HCT116 (cell line): ENCODE measurements around the gene ELOB. TPM values are rescaled to one million over a fixed set of nuclear protein-coding genes. Genes with fewer than 3 reads are reported as not detected.

Experiments used
- ATAC-seq: fragments of 200-7000 bp; cut with Tn5 transposase; 2 replicates; pipeline ENCODE4 v1.9.1; 2020; ENCODE audit warnings: mild to moderate bottlenecking, moderate library complexity
- BruUV-seq: library from RNA; stranded (reverse); fragments of 400-500 nt; replicated peaks from 2 replicates; lab custom pipeline; 2021; lab: Mats Ljungman, UMichigan
- CTCF ChIA-PET: fragments of 300-600 bp; sonication (Branson Sonifier 250); formaldehyde crosslinking; loops from one replicate; lab custom pipeline; 2021; ENCODE audit warnings: antibody characterized with exemption; lab: Charles Lee
- POLR2A ChIA-PET: fragments of 300-600, 350-600 bp; sonication (Branson Sonifier 250); formaldehyde crosslinking; loops from one replicate; lab custom pipeline; 2021; ENCODE audit warnings: antibody characterized with exemption; lab: Charles Lee
- RAD21 ChIA-PET, 2 experiments: fragments of 300-600 bp; sonication (Branson Sonifier 250); formaldehyde crosslinking; loops; one replicate each; lab custom pipeline; 2023; ENCODE audit warnings: low total read pairs in 2 of 2; ENCODE audit not compliant: uncharacterized antibody in 2 of 2, unreplicated experiment in 2 of 2, low non-redundant PET in 1 of 2; lab: Charles Lee
- DNase-seq: peaks from one replicate; pipeline ENCODE4 v3.0.0-alpha.2; 2010; ENCODE audit warnings: low read depth, low spot score
- H2AFZ ChIP-seq: fragments of 200-600 bp; shearing (Covaris generic), sonication (generic); 2 replicates; pipeline ENCODE4 v1.6.1; 2017; ENCODE audit warnings: low read depth, mixed run types, mixed read lengths, antibody characterized with exemption, low read length; ENCODE audit not compliant: poor library complexity, severe bottlenecking
- H3K27ac ChIP-seq: 2 replicates; pipeline ENCODE4 v1.5.1; 2012; ENCODE audit warnings: low read depth, low read length
- H3K27me3 ChIP-seq: fragments of 200-600 bp; sonication (generic); 2 replicates; pipeline ENCODE4 v1.6.1; 2016; ENCODE audit warnings: mixed run types, low read length, mixed read lengths; ENCODE audit not compliant: insufficient read depth
- H3K36me3 ChIP-seq, 2 experiments: fragments of 200-500 bp in 1 of 2; fragments of 200-600 bp in 1 of 2; sonication (Bioruptor generic) in 1 of 2; sonication (generic) in 1 of 2; 2 replicates each; pipeline versions ENCODE4 v1.5.1 to v1.6.1; 2014 to 2016; ENCODE audit warnings: low read length in 2 of 2, inconsistent platforms in 1 of 2, mixed read lengths in 1 of 2, mixed run types in 1 of 2; ENCODE audit not compliant: insufficient read depth in 2 of 2, control insufficient read depth in 1 of 2
- H3K4me1 ChIP-seq, 2 experiments: fragments of 200-600 bp in 1 of 2; sonication (generic) in 1 of 2; 2 replicates each; pipeline versions ENCODE4 v1.5.1 to v1.6.1; 2012 to 2017; ENCODE audit warnings: low read length in 2 of 2, inconsistent platforms in 1 of 2, mild to moderate bottlenecking in 1 of 2, mixed read lengths in 1 of 2, mixed run types in 1 of 2, moderate library complexity in 1 of 2; ENCODE audit not compliant: insufficient read depth in 2 of 2, control insufficient read depth in 1 of 2
- H3K4me2 ChIP-seq: fragments of 200-600 bp; sonication (generic); 2 replicates; pipeline ENCODE4 v1.6.1; 2017; ENCODE audit warnings: mixed run types, low read length, mixed read lengths
- H3K4me3 ChIP-seq, 2 experiments: fragments of 200-600 bp in 1 of 2; sonication (generic) in 1 of 2; replicated peaks in 1 of 2; 2 replicates each; pipeline ENCODE4 v1.5.1; 2011 to 2016; ENCODE audit warnings: low read length in 2 of 2, control low read depth in 1 of 2, low read depth in 1 of 2, mild to moderate bottlenecking in 1 of 2, mixed read lengths in 1 of 2, mixed run types in 1 of 2
- H3K79me2 ChIP-seq: fragments of 200-600 bp; sonication (generic); 2 replicates; pipeline ENCODE4 v1.6.1; 2017; ENCODE audit warnings: mild to moderate bottlenecking, mixed run types, low read length, moderate library complexity, mixed read lengths; ENCODE audit not compliant: insufficient read depth
- H3K9ac ChIP-seq: fragments of 200-600 bp; sonication (generic); 2 replicates; pipeline ENCODE4 v1.6.1; 2016; ENCODE audit warnings: low read length, mixed read lengths
- H3K9me2 ChIP-seq: fragments of 200-600 bp; sonication (generic), shearing (Covaris generic); 2 replicates; pipeline ENCODE4 v1.6.1; 2017; ENCODE audit warnings: mixed run types, mild to moderate bottlenecking, moderate library complexity; ENCODE audit not compliant: insufficient read depth
- H3K9me3 ChIP-seq, 2 experiments: fragments of 200-500 bp in 1 of 2; fragments of 200-600 bp in 1 of 2; sonication (Bioruptor generic) in 1 of 2; sonication (generic) in 1 of 2; 2 replicates each; pipeline ENCODE4 v1.6.1; 2014 to 2017; ENCODE audit warnings: low read length in 2 of 2, mixed read lengths in 2 of 2, inconsistent platforms in 1 of 2, low read depth in 1 of 2, mild to moderate bottlenecking in 1 of 2, mixed run types in 1 of 2, moderate library complexity in 1 of 2; ENCODE audit not compliant: control insufficient read depth in 1 of 2, insufficient read depth in 1 of 2
- H4K20me1 ChIP-seq: fragments of 200-600 bp; sonication (generic), shearing (Covaris generic); 2 replicates; pipeline ENCODE4 v1.6.1; 2017; ENCODE audit warnings: mixed run types, mild to moderate bottlenecking, moderate library complexity; ENCODE audit not compliant: insufficient read depth
- EGR1 ChIP-seq: IDR thresholded peaks from 2 replicates; pipeline ENCODE4 v1.6.1; 2012; ENCODE audit warnings: low read depth
- EZH2 ChIP-seq: fragments of 200-600 bp; sonication (generic); IDR thresholded peaks from 2 replicates; pipeline ENCODE4 v1.6.1; 2017; ENCODE audit warnings: antibody characterized with exemption, mixed run types
- FOSL1 ChIP-seq: IDR thresholded peaks from 2 replicates; pipeline ENCODE4 v1.6.1; 2012; ENCODE audit warnings: low read depth
- JUND ChIP-seq: IDR thresholded peaks from 2 replicates; pipeline ENCODE4 v1.6.1; 2012
- SRF ChIP-seq: IDR thresholded peaks from 2 replicates; pipeline ENCODE4 v1.6.1; 2012; ENCODE audit warnings: low read depth
- TCF7L2 ChIP-seq: IDR thresholded peaks from 2 replicates; pipeline ENCODE4 v1.7.0; 2011; ENCODE audit warnings: borderline replicate concordance, inconsistent platforms; ENCODE audit not compliant: insufficient read depth, insufficient read length; ENCODE audit errors: extremely low read depth
- YY1 ChIP-seq: IDR thresholded peaks from 2 replicates; pipeline ENCODE4 v1.6.1; 2011; ENCODE audit warnings: low read length, low read depth, moderate library complexity, mild to moderate bottlenecking; ENCODE audit not compliant: insufficient replicate concordance; ENCODE audit errors: extremely low read depth
- ZNF274 ChIP-seq: fragments of 200-500 bp; sonication (Bioruptor generic); IDR thresholded peaks from 2 replicates; pipeline ENCODE4 v1.6.1; 2014; ENCODE audit warnings: mild to moderate bottlenecking, low read depth, low read length, inconsistent platforms
- intact Hi-C: fragments of 100-400 bp; cut with micrococcal nuclease; formaldehyde crosslinking; loops from 2 replicates; pipeline ENCODE4 v1.10.0; 2022
- total RNA-seq: library from RNA; stranded (reverse); gene quantifications from one replicate; pipeline ENCODE4 v1.2.1, GENCODE V29; 2021; ENCODE audit not compliant: unreplicated experiment
- TF ChIP-seq, protein P1 (sequence below): IDR thresholded peaks from 2 replicates; pipeline ENCODE4 v1.6.1; 2012
- TF ChIP-seq, protein P2 (sequence below): IDR thresholded peaks from 2 replicates; pipeline ENCODE4 v1.6.1; 2011; ENCODE audit warnings: mild to moderate bottlenecking, low read length, moderate library complexity; ENCODE audit not compliant: insufficient replicate concordance; ENCODE audit errors: extremely low read depth
- TF ChIP-seq, protein P3 (sequence below), 3 experiments: fragments of 200-600 bp in 1 of 3; sonication (generic) in 1 of 3; IDR thresholded peaks in 2 of 3; conservative IDR thresholded peaks in 1 of 3; 2 replicates each; pipeline ENCODE4 v1.5.1; 2012 to 2017; ENCODE audit warnings: low read depth in 2 of 3, low read length in 2 of 3, antibody characterized with exemption in 1 of 3, borderline replicate concordance in 1 of 3, control low read depth in 1 of 3, mild to moderate bottlenecking in 1 of 3, mixed read lengths in 1 of 3, mixed run types in 1 of 3, moderate library complexity in 1 of 3; ENCODE audit not compliant: insufficient read depth in 1 of 3

Gene ELOB
- total RNA-seq, 1 experiment from 2014 or later, result 239 TPM

DNA sequence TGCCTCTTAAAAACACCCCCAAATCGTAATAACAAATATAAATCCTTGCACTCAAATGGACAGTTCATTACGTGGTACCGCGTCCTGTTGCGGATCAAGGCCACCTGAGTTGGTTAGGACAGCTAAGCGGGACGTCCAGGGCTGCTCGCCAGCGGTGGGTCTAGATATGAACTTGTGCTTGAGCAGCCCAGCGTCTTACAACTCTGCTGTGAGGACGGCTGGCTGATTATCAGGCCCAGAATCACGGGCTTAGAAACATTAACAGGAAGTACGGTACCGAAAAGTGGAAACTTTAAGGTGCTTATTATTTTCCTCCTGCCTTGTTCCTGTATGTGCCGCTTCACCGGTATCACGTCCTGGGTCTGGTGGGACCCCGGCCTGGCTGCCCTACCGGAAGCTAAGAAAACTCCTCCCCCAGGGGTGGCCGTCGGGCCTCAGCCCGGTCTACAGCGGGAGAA lies 25.5 kb downstream of the ELOB start:
- H3K9me2 ChIP-seq, result no peaks in the 10 kb centered on the region
- H3K79me2 ChIP-seq, result peaks cover 54% of the 10 kb centered on the region
- CTCF ChIA-PET, result no interaction called here
- peak overlapping the region; percentile 92 to 96 for H3K4me3 ChIP-seq
- peak; percentile 60 for DNase-seq
- H2AFZ ChIP-seq, result no peak overlapping the region
- TSS peak; percentile 84 for BruUV-seq
- intact Hi-C loops, result no loop called here
- H3K9me3 ChIP-seq, result no peaks in the 10 kb centered on the region
- H3K4me2 ChIP-seq, result peak overlapping the region; percentile 76
- peak overlapping the region; percentile 90 for H3K9ac ChIP-seq
- H3K4me1 ChIP-seq, result peaks cover 18 to 32% of the 10 kb centered on the region in 2 experiments
- RAD21 ChIA-PET, result no interaction called here
- TF ChIP-seq EZH2, result no peak
- TF ChIP-seq SRF, result no peak
- TF ChIP-seq, protein P1, sequence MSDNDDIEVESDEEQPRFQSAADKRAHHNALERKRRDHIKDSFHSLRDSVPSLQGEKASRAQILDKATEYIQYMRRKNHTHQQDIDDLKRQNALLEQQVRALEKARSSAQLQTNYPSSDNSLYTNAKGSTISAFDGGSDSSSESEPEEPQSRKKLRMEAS, result no peak
- TF ChIP-seq, protein P2, sequence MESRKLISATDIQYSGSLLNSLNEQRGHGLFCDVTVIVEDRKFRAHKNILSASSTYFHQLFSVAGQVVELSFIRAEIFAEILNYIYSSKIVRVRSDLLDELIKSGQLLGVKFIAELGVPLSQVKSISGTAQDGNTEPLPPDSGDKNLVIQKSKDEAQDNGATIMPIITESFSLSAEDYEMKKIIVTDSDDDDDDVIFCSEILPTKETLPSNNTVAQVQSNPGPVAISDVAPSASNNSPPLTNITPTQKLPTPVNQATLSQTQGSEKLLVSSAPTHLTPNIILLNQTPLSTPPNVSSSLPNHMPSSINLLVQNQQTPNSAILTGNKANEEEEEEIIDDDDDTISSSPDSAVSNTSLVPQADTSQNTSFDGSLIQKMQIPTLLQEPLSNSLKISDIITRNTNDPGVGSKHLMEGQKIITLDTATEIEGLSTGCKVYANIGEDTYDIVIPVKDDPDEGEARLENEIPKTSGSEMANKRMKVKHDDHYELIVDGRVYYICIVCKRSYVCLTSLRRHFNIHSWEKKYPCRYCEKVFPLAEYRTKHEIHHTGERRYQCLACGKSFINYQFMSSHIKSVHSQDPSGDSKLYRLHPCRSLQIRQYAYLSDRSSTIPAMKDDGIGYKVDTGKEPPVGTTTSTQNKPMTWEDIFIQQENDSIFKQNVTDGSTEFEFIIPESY, result no peak
- TF ChIP-seq, protein P3, sequence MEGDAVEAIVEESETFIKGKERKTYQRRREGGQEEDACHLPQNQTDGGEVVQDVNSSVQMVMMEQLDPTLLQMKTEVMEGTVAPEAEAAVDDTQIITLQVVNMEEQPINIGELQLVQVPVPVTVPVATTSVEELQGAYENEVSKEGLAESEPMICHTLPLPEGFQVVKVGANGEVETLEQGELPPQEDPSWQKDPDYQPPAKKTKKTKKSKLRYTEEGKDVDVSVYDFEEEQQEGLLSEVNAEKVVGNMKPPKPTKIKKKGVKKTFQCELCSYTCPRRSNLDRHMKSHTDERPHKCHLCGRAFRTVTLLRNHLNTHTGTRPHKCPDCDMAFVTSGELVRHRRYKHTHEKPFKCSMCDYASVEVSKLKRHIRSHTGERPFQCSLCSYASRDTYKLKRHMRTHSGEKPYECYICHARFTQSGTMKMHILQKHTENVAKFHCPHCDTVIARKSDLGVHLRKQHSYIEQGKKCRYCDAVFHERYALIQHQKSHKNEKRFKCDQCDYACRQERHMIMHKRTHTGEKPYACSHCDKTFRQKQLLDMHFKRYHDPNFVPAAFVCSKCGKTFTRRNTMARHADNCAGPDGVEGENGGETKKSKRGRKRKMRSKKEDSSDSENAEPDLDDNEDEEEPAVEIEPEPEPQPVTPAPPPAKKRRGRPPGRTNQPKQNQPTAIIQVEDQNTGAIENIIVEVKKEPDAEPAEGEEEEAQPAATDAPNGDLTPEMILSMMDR (IDR thresholded peaks at IDR 0.05 in 2 of 3, conservative IDR thresholded peaks at IDR 0.05 in 1 of 3; ENCODE audit: borderline replicate concordance in 1 of 3, insufficient read depth in 1 of 3, low read depth in 2 of 3, low read length in 2 of 3), result no peak
- TF ChIP-seq YY1, result no peak
- TF ChIP-seq TCF7L2, result no peak
- TF ChIP-seq EGR1, result no peak
- no peak for TF ChIP-seq JUND
- TF ChIP-seq ZNF274, result no peak
- no peak for TF ChIP-seq FOSL1
- POLR2A ChIA-PET, result interaction anchor here (0.6 to 2.1 kb wide), 7 partner anchors 10 to 525 kb away, joined by 3 to 7 read pairs (median 3); partner anchors contain the start of genes FLYWCH2 and KCTD5
- ATAC-seq, result peak; percentile 69
- no peaks in the 10 kb centered on the region for H3K27me3 ChIP-seq
- peaks cover 5 to 24% of the 10 kb centered on the region in 2 experiments; a peak in 3 of 4 replicates for H3K36me3 ChIP-seq
- peak overlapping the region; percentile 100 for H3K27ac ChIP-seq
- H4K20me1 ChIP-seq, result peaks cover 22% of the 10 kb centered on the region; the same call in 1 of the 2 replicates
